ENCODE data around the gene PCBP4.

The PCBP4 gene

DNA sequence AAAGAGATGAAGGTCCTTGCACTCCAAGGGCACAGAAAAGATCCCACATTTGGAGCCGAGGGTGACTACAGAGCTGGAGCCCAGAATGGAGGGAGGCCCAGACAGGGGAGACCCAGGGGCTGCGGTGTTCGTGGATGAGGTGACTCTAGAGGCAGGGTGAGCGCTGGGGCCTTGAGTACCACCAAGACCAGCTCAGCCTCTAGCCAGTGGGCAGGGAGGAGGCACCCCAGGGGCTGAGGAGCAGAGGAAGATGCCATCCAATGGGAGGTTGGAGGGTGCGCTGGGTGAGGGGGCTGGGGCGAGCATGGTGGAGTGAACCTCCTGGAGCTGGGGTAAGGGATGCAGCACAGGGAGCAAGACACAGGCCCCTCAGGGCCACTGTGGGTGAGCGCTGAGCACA is 38.8 kb downstream of the PCBP4 start:
- no peak for DNase-seq (ENCODE audit: low spot score)
- no peak for TF ChIP-seq CTCF (IDR thresholded peaks at IDR 0.05; ENCODE audit: borderline replicate concordance, control extremely low read depth, extremely low read depth, insufficient read depth, missing control alignments)
- in situ Hi-C loops (cut with MboI; ENCODE audit: low sequenced_read_pairs, unreplicated experiment) = no loop called here

DNA sequence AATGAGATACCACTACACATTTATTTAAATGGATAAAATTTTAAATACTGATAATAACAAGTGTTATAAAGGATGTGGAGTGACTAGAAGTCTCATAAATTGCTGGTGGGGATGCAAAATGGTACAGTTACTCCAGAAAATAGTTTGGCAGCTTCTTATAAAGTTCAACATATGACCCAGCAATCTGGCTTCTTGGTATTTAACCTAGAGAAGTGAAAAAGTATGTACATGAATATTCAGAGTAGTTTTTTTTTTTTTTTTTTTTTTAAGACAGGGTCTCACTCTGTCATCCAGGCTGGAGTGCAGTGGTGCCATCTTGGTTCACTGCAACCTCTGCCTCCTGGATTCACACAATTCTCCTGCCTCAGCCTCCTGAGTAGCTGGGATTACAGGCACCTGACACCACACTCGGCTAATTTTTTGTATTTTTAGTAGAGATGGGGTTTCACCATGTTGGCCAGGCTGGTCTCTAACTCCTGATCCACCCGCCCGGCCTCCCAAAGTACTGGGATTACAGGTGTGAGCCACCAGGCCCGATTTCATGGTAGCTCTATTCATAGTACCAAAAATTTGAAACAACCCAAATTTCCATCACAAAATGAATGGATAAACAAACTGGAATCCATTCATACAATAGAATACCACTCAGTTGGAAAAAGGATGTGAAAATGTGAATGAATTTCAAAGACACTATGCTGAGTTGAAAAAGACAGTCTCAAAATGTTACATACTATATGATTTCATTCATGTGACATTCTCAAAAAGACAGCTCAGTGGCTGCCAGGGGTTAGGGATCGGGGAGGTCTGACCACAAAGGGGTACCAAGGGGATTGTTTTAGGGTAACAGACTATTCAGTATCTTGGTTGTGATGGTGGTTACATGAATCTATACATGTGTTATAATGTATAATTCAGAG is 39.9 kb downstream of the PCBP4 start:
- no peak for TF ChIP-seq CTCF (IDR thresholded peaks at IDR 0.05; ENCODE audit: borderline replicate concordance, control extremely low read depth, extremely low read depth, insufficient read depth, missing control alignments)
- in situ Hi-C loops (cut with MboI; ENCODE audit: low sequenced_read_pairs, unreplicated experiment) = no loop called here
- DNase-seq (ENCODE audit: low spot score) = no peak

DNA sequence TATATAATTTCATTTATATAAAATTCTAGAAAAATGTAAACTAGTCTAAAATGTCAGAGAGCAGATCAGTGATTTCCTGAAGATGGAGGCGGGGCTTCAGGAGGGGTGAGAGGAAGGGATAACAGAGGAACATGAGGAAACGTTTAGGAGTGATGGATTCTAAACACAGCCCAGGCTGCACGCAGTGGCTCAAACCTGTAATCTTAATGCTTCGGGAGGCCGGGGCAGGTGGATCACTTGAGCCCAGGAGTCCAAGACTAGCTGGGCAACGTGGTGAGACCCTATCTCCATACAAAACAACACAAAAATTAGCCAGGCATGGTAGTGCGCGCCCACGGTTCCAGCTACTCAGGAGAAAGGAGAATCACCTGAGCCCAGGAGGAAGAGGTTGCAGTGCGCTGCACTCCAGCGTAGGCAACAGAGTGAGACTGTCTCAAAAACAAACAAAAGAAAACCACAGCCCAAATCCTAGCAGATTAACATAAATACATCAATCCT is 46.1 kb downstream of the PCBP4 start:
- in situ Hi-C loops (cut with MboI; ENCODE audit: low sequenced_read_pairs, unreplicated experiment) = no loop called here
- DNase-seq (ENCODE audit: low spot score) = no peak
- TF ChIP-seq CTCF (IDR thresholded peaks at IDR 0.05; ENCODE audit: borderline replicate concordance, control extremely low read depth, extremely low read depth, insufficient read depth, missing control alignments) = no peak

DNA sequence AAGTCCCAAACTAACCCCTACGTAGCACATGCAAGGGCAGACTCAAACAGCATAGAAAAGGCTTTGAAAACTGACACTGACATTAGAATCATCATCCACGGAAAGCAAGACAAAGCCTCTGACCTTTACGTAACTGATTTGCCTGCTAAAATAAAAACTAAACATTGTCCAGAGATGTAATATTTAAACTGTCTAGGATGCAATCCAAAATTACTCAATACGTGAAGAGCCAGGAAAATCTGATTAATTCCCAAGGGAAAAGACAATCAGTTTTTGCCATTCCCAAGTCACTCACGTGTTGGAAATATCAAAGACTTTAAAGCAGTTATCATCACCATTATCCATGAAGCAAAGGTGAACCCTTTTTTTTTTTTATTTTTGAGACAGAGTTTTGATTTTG is 50.8 kb downstream of the PCBP4 start:
- in situ Hi-C loops (cut with MboI; ENCODE audit: low sequenced_read_pairs, unreplicated experiment) = no loop called here
- DNase-seq (ENCODE audit: low spot score) = no peak
- TF ChIP-seq CTCF (IDR thresholded peaks at IDR 0.05; ENCODE audit: borderline replicate concordance, control extremely low read depth, extremely low read depth, insufficient read depth, missing control alignments) = no peak

DNA sequence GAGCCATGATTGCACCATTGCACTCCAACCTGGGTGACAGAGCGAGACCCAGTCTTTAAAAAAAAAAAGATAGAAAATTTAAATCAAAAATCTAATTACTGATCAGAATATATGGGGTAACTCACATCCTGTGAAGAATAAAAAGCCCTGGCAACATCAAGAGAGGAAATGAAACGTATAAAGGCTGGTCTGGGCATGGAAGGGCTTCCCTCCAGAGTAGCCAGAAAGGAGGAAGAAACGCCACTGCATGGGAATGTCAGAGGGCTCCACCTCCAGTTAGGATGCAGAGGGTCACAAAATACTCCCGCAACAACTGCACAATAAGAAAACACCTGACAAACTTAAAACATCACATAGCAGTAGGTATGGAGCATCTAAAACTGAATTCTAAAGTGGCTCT is 59.2 kb downstream of the PCBP4 start:
- DNase-seq (ENCODE audit: low spot score) = no peak
- in situ Hi-C loops (cut with MboI; ENCODE audit: low sequenced_read_pairs, unreplicated experiment) = no loop called here
- no peak for TF ChIP-seq CTCF (IDR thresholded peaks at IDR 0.05; ENCODE audit: borderline replicate concordance, control extremely low read depth, extremely low read depth, insufficient read depth, missing control alignments)
